NCI-H226 (cell line): Measurements from ENCODE around the gene DDX50.
A peak's percentile ranks its signal among the peaks of the same experiment; 100 is the strongest.

Source experiments
- DNase-seq: peaks from one replicate; pipeline ENCODE4 v3.0.0-alpha.2; 2015

The DDX50 gene

DNA sequence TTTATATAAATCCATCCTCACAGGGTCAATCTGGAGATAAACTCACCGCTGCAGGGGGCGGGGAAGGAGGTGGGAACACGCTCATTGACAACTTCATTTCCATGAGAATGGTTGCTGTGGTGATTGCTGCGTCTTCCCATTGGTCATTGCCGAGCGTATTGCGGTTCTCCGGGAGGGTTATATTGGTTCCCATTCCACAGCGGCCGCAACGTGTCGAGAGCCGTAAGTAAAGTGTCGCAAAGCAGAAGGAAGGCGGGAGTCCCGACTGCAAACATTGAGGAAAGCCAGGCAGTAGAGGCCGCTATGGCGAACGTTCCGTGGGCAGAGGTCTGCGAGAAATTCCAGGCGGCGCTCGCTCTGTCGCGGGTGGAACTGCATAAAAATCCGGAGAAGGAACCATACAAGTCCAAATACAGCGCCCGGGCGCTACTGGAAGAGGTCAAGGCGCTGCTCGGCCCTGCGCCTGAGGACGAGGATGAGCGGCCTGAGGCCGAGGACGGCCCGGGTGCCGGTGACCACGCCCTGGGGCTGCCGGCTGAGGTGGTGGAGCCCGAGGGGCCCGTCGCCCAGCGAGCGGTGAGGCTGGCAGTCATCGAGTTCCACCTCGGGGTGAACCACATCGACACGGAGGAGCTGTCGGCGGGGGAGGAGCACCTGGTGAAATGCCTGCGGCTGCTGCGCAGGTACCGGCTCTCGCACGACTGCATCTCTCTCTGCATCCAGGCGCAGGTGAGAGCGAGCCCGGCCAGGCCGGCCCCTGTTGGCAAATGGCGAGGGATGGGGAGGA is 87.6 kb downstream of the DDX50 start, which contains the start of gene KIFBP:
Gene KIFBP (plus strand): TSS at position 274 of the 787 bp plus-strand sequence. CDS start 30 bp downstream, at position 304.
- DNase-seq, result peak; percentile 97

DNA sequence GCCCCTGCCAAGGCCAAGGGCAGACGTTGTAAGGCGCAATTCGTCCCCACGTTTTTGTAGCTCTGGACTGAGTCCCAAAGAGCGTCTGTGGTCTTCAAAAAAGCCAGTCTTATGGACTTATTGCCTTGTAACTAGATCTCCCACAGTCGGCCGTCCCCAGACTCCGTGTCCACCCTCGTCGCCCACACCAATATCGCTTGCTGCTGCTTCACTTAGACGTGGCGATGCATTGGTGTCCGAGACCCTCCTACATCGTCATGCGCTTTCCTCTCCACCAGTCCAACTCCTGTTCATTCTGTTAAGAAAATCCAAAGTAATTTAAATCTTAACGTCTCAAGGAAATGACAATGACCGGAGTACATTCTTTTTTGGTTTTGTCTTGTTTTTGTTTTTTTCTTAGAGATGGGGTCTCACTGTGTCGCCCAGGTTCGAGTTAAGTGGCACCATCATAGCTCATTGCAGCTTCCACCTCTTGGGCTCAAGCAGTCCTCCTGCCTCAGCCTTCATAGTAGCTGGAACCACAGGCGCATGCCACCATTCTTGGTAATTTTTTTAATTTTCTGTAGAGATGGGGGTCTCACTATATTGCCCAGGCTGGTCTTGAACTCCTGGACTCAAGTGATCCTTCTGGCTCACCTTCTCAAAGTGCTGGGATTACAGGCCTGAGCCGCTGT is 88.3 kb downstream of the DDX50 start:
- no peak for DNase-seq

DNA sequence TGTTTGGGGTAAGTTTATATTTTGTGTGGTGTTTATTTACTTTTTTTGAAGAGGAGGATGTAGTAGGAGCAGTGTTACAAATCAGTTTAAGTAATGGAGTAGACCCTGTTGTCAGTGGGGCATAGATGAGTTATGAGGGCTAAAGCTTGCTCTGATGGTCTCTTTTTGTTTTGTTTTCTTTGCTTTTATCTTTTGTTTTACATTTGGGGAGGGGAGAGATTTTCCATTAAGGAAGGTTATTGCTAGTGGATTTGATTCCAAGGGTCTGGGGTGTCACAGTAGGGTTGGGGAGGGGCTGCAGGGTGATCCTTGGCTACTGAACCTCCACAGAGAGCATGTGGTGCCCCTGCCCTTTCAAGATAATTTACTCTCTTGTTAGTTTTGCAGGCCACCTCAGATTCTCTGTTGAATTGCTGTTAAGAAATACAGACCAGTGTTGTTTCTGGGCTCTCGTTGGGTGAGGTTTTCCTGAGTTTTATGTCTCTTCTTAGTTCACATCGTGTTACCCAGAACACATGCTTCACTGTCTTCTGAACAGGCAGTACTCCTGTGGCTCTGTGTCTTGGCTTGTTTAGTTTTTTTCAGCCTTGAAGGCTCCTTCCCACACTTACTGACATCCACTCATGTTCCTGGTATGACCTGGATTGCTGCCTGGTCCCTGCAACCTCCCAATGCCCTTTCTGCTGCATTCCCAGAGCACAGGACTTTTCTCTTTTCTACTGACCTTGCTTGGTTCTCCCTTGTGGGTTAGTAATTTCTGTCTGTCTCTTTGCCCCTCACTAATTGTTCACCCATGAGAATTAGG is 91.7 kb downstream of the DDX50 start:
- DNase-seq, result peak; percentile 75
